ENCODE measurements around the gene HSP90AB1.

Gene HSP90AB1

GRCh38 chr6:44272529-44272928, 25.6 kb downstream of the HSP90AB1 start:
- in situ Hi-C loops (cut with HindIII; ENCODE audit: low sequenced_read_pairs) = no loop called here
- no peak for DNase-seq (ENCODE audit: low read depth)
- H3K4me3 ChIP-seq (ENCODE audit: low read depth, low read length) = no peak overlapping the region
- TF ChIP-seq CTCF (IDR thresholded peaks at IDR 0.05; ENCODE audit: low read depth, low read length, missing control alignments) = no peak

DNA sequence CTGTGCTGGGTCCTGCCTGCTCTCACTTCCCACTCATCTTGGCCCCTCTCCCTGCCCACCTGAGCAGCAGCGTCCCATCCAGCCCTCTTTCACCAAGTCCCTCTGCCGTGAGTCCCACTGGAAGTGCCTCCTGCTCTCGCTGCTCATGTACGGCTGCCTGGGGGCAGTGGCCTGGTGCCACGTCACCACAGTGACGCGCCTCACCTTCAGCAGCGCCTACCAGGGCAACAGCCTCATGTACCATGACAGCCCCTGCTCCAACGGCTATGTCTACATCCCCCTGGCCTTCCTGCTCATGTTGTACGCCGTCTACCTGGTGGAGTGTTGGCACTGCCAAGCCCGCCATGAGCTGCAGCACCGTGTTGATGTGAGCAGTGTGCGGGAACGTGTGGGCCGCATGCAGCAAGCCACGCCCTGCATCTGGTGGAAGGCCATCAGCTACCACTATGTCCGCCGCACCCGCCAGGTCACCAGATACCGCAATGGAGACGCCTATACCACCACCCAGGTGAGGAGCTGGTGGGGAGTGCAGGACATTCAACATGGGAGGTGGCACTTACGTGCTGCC, 26.2 kb downstream of the HSP90AB1 start:
- no peak for TF ChIP-seq CTCF (IDR thresholded peaks at IDR 0.05; ENCODE audit: low read depth, low read length, missing control alignments)
- no peak overlapping the region for H3K4me3 ChIP-seq (ENCODE audit: low read depth, low read length)
- DNase-seq (ENCODE audit: low read depth) = no peak
- in situ Hi-C loops (cut with HindIII; ENCODE audit: low sequenced_read_pairs) = no loop called here

- no peak overlapping the region for H3K4me3 ChIP-seq (ENCODE audit: low read depth, low read length)
- no peak for DNase-seq (ENCODE audit: low read depth)
- no peak for TF ChIP-seq CTCF (IDR thresholded peaks at IDR 0.05; ENCODE audit: low read depth, low read length, missing control alignments)
- in situ Hi-C loops (cut with HindIII; ENCODE audit: low sequenced_read_pairs) = no loop called here
Measured at GRCh38 chr6:44273617-44274016, 26.7 kb downstream of the HSP90AB1 start.

- H3K4me3 ChIP-seq (ENCODE audit: low read depth, low read length) = no peak overlapping the region
- TF ChIP-seq CTCF (IDR thresholded peaks at IDR 0.05; ENCODE audit: low read depth, low read length, missing control alignments) = no peak
- DNase-seq (ENCODE audit: low read depth) = no peak
- in situ Hi-C loops (cut with HindIII; ENCODE audit: low sequenced_read_pairs) = no loop called here
Measured at GRCh38 chr6:44275271-44275748, 28.4 kb downstream of the HSP90AB1 start.

- TF ChIP-seq CTCF (IDR thresholded peaks at IDR 0.05; ENCODE audit: low read depth, low read length, missing control alignments) = no peak
- in situ Hi-C loops (cut with HindIII; ENCODE audit: low sequenced_read_pairs) = no loop called here
- no peak overlapping the region for H3K4me3 ChIP-seq (ENCODE audit: low read depth, low read length)
- no peak for DNase-seq (ENCODE audit: low read depth)
Measured at GRCh38 chr6:44275749-44276648, 29.1 kb downstream of the HSP90AB1 start.

- H3K4me3 ChIP-seq (ENCODE audit: low read depth, low read length) = no peak overlapping the region
- TF ChIP-seq CTCF (IDR thresholded peaks at IDR 0.05; ENCODE audit: low read depth, low read length, missing control alignments) = no peak
- DNase-seq (ENCODE audit: low read depth) = no peak
- in situ Hi-C loops (cut with HindIII; ENCODE audit: low sequenced_read_pairs) = no loop called here
Measured at GRCh38 chr6:44276667-44277640, 30.1 kb downstream of the HSP90AB1 start.

Data from astrocyte of the cerebellum (primary cell).